ENCODE data around the gene FKRP. TPM values are rescaled to one million over a fixed set of nuclear protein-coding genes. Genes with fewer than 3 reads are reported as not detected.

FKRP gene
- polyA plus RNA-seq, 2 of the 4 experiments (the other 2 are of a cell fraction), result 14.7 to 18.8 TPM

GRCh38 chr19:46785054-46785979, 39.5 kb downstream of the FKRP start:
- ATAC-seq (no peak), DNase-seq (ENCODE audit: low read depth in 1 of 2, low spot score in 1 of 2) (no peak), FAIRE-seq (no peak)
- Histone ChIP-seq H3K9me3 (no peaks in the 10 kb centered on the region), H3K27ac (peak overlapping the region; percentile 96 to 97), H3K4me3 (peak overlapping the region; percentile 66), H3K4me1 (peaks cover 55% of the 10 kb centered on the region), H3K4me2 (peak overlapping the region; percentile 88)
- ChIA-PET POLR2A (interaction anchor here (0.6 to 2.2 kb wide), 9 partner anchors 9 to 441 kb away, joined by 3 to 11 read pairs (median 4); partner anchors contain the start of gene AP2S1), CTCF (interaction anchor here (0.6 to 13.9 kb wide), 26 partner anchors 8 to 461 kb away, joined by 3 to 159 read pairs (median 7); no protein-coding TSS in a partner anchor)
- WGBS (ENCODE audit: missing lambda C conversion rate), result 45% methylated on average over 19 of the region's 19 CpGs
- TF ChIP-seq MAX (IDR thresholded peaks at IDR 0.05) (no peak), POLR2AphosphoS2 (conservative IDR thresholded peaks at IDR 0.05; ENCODE audit: low read length) (no peak), BHLHE40 (IDR thresholded peaks at IDR 0.05; ENCODE audit: low read depth, low read length) (no peak), CHD2 (IDR thresholded peaks at IDR 0.05; ENCODE audit: low read length, partially characterized antibody) (no peak), PHF8 (IDR thresholded peaks at IDR 0.05; ENCODE audit: borderline replicate concordance, low read depth) (no peak), ELK1 (IDR thresholded peaks at IDR 0.05; ENCODE audit: low read depth, low read length) (no peak), NR3C1 (IDR thresholded peaks at IDR 0.05) (no peak), CHD4 (IDR thresholded peaks at IDR 0.05; ENCODE audit: borderline replicate concordance) (peak; percentile 79; the same call in 1 of the 2 replicates), JUN (IDR thresholded peaks at IDR 0.05) (no peak; a peak in 1 of 5 replicates), HMGXB4 (CRISPR knock-in tag; IDR thresholded peaks at IDR 0.05; ENCODE audit: borderline replicate concordance) (no peak), HEYL (CRISPR knock-in tag; IDR thresholded peaks at IDR 0.05) (0 out of 2 replicates have a peak, but pooled peaks have one; percentile 27), KDM1A (IDR thresholded peaks at IDR 0.05; ENCODE audit: low read depth) (peak; percentile 90), PBX3 (IDR thresholded peaks at IDR 0.05) (no peak), HDAC2 (IDR thresholded peaks at IDR 0.05) (peak; percentile 70; the same call in 1 of the 2 replicates), TP53 (CRISPR knock-in tag; IDR thresholded peaks at IDR 0.05) (0 out of 2 replicates have a peak, but pooled peaks have one; percentile 46), POLR2A (IDR thresholded peaks at IDR 0.05; ENCODE audit: low read length) (no peak), BCL3 (IDR thresholded peaks at IDR 0.05) (no peak), CBX2 (IDR thresholded peaks at IDR 0.05; ENCODE audit: borderline replicate concordance, low read depth) (no peak), ZFP36 (IDR thresholded peaks at IDR 0.05; ENCODE audit: borderline replicate concordance, partially characterized antibody) (no peak), SMC3 (IDR thresholded peaks at IDR 0.05) (no peak), HES2 (IDR thresholded peaks at IDR 0.05) (no peak), CEBPB (IDR thresholded peaks at IDR 0.05) (no peak), HOXB5 (CRISPR knock-in tag; IDR thresholded peaks at IDR 0.05) (0 out of 2 replicates have a peak, but pooled peaks have one; percentile 9), TFCP2L1 (CRISPR knock-in tag; IDR thresholded peaks at IDR 0.05) (no peak), RARB (CRISPR knock-in tag; IDR thresholded peaks at IDR 0.05) (no peak), GATA3 (IDR thresholded peaks at IDR 0.05; ENCODE audit: borderline replicate concordance) (no peak), ATOH8 (CRISPR knock-in tag; IDR thresholded peaks at IDR 0.05; ENCODE audit: low read depth) (no peak)

All from A549 (cell line).